ENCODE data around the gene UPF1. TPM values are rescaled to one million over a fixed set of nuclear protein-coding genes. Genes with fewer than 3 reads are reported as not detected.

The UPF1 gene
- polyA plus RNA-seq, 2 of the 4 experiments (the other 2 are of a cell fraction), result 19.2 to 28.6 TPM

- Histone ChIP-seq H3K27ac (no peak overlapping the region; a peak in 1 of 6 replicates), H3K4me3 (peak overlapping the region; percentile 89), H3K4me2 (peak overlapping the region; percentile 98), H3K9me3 (no peaks in the 10 kb centered on the region), H3K4me1 (peaks cover 9% of the 10 kb centered on the region)
- DNase-seq (ENCODE audit: low read depth in 1 of 2, low spot score in 1 of 2), result no peak
- TF ChIP-seq ZFP36 (IDR thresholded peaks at IDR 0.05; ENCODE audit: borderline replicate concordance, partially characterized antibody), result no peak
- TF ChIP-seq HES2 (IDR thresholded peaks at IDR 0.05), result no peak
- TF ChIP-seq NR3C1 (IDR thresholded peaks at IDR 0.05), result no peak
- TF ChIP-seq EHF (CRISPR knock-in tag; IDR thresholded peaks at IDR 0.05), result no peak
- TF ChIP-seq SMC3 (IDR thresholded peaks at IDR 0.05), result no peak
- TF ChIP-seq CHD2 (IDR thresholded peaks at IDR 0.05; ENCODE audit: low read length, partially characterized antibody), result no peak
- no peak for TF ChIP-seq ZSCAN20 (CRISPR knock-in tag; IDR thresholded peaks at IDR 0.05)
- no peak for ATAC-seq
- POLR2A ChIA-PET, result no interaction called here
- no peak for FAIRE-seq
- CTCF ChIA-PET, result interaction anchor here (0.9 to 2.0 kb wide), 4 partner anchors 13 to 372 kb away, joined by 3 to 8 read pairs (median 5); partner anchors contain the start of gene REX1BD
- WGBS (ENCODE audit: missing lambda C conversion rate), result 70% methylated on average over 18 of the region's 18 CpGs
Observed at GRCh38 chr19:18833849-18834643, 2.3 kb downstream of the UPF1 start.

- TF ChIP-seq HOXB13 (CRISPR knock-in tag; IDR thresholded peaks at IDR 0.05; ENCODE audit: low read depth) (no peak), MAFK (IDR thresholded peaks at IDR 0.05; ENCODE audit: partially characterized antibody) (no peak), ZSCAN20 (CRISPR knock-in tag; IDR thresholded peaks at IDR 0.05) (no peak), FOSB (CRISPR knock-in tag; IDR thresholded peaks at IDR 0.05) (no peak), EHMT2 (IDR thresholded peaks at IDR 0.05; ENCODE audit: low read depth) (no peak), HMGXB4 (CRISPR knock-in tag; IDR thresholded peaks at IDR 0.05; ENCODE audit: borderline replicate concordance) (no peak), MAZ (IDR thresholded peaks at IDR 0.05; ENCODE audit: borderline replicate concordance, low read depth, low read length) (no peak), FOSL2 (IDR thresholded peaks at IDR 0.05) (no peak), FOSL2 (CRISPR knock-in tag; IDR thresholded peaks at IDR 0.05) (no peak), EHF (CRISPR knock-in tag; IDR thresholded peaks at IDR 0.05) (no peak), RAD21 (conservative IDR thresholded peaks at IDR 0.05 in 1 of 2, IDR thresholded peaks at IDR 0.05 in 1 of 2) (no peak), E2F6 (IDR thresholded peaks at IDR 0.05; ENCODE audit: borderline replicate concordance, low read depth) (no peak), PHF8 (IDR thresholded peaks at IDR 0.05; ENCODE audit: borderline replicate concordance, low read depth) (no peak), CBX2 (IDR thresholded peaks at IDR 0.05; ENCODE audit: borderline replicate concordance, low read depth) (no peak), ZC3H11A (IDR thresholded peaks at IDR 0.05) (no peak), HOXA7 (CRISPR knock-in tag; IDR thresholded peaks at IDR 0.05) (no peak), GATA3 (IDR thresholded peaks at IDR 0.05; ENCODE audit: borderline replicate concordance) (no peak), KDM1A (IDR thresholded peaks at IDR 0.05; ENCODE audit: low read depth) (no peak), NFE2L2 (conservative IDR thresholded peaks at IDR 0.05; ENCODE audit: low read length) (no peak)
- DNase-seq (ENCODE audit: low read depth in 1 of 2, low spot score in 1 of 2), result no peak
- no peak overlapping the region for H3K4me3 ChIP-seq
- POLR2A ChIA-PET, result no interaction called here
- CTCF ChIA-PET, result interaction anchor here (2.0 kb wide), 1 partner anchor 13 kb away, joined by 6 read pairs; no protein-coding TSS in a partner anchor
- H3K4me1 ChIP-seq, result peaks cover 9% of the 10 kb centered on the region
- H3K27ac ChIP-seq, result no peak overlapping the region
- no peak for ATAC-seq
- no peak overlapping the region for H3K4me2 ChIP-seq
- no peak for FAIRE-seq
- WGBS (ENCODE audit: missing lambda C conversion rate), result 91% methylated on average over 4 of the region's 4 CpGs
- H3K9me3 ChIP-seq, result no peaks in the 10 kb centered on the region
Observed at GRCh38 chr19:18834644-18834984, 2.9 kb downstream of the UPF1 start.

Data from A549 (cell line).